Activated CD4-positive, alpha-beta T cell treated with anti-CD3 and anti-CD28 coated beads for 1 hour (primary cell): ENCODE data around the gene METTL21C.

ENCODE experiments used
- DNase-seq: peaks from one replicate; pipeline ENCODE4 v3.0.0-alpha.2; 2020

METTL21C gene

DNA sequence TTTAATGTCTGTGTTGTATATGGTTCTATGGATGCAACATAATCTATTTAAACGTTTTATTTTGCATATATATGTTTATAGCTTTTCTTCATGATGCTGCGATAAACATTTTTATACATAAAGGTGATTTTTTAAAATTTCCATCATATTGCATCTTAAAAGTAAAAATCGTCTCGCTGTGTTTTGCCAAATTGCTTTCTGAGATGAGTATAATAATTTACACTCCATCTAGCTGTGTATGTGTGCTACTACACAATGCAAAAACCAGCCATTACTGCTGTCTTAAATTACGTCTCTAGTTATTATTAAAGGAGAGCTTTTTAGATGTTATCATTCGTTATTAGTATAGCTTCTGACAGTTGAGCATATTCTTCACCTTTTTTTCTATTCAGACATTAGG, 37.2 kb downstream of the METTL21C start:
- DNase-seq, result no peak

- no peak for DNase-seq
These were observed 40.1 kb downstream of the METTL21C start for GRCh38 chr13:102654756-102655155.

DNA sequence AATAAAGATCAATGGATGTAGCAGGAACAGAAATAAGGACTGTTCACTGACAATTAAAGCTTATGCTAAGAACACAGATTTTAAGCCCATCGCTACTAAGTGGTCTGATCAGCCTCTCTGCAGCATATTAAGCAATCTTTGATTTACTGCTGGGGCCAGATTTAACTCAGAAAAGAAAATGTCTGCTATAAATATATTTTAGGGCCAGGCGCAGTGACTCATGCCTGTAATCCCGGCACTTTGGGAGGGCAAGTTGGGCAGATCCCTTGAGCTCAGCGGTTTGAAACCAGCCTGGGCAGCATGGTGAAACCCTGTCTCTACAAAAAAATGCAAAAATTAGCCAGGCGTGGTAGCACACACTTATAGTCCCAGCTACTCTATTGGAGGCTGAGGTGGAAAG, 43.0 kb downstream of the METTL21C start:
- DNase-seq, result no peak

- DNase-seq, result no peak
These were observed 43.5 kb downstream of the METTL21C start for GRCh38 chr13:102651392-102651791.

DNA sequence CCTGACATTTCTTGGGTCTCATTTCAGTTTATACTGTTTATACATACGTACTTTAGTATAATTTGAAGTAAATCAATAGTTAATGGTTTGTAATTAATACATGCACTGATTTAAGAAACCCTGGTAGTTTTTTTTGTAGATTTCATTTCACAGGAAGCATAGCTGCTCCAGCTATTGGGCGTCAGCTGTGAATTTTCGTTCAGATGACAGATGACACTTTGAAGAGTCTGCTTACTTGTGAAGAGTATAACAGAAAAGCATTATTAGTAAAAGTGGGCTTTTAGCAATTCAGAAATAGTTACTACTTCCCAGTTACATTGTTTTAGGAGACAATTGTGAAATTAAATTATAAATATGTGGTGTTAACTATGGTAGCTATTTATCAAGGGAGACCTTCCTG, 44.4 kb downstream of the METTL21C start:
- no peak for DNase-seq

- DNase-seq, result no peak
These were observed 46.8 kb downstream of the METTL21C start for GRCh38 chr13:102648046-102648445.

DNA sequence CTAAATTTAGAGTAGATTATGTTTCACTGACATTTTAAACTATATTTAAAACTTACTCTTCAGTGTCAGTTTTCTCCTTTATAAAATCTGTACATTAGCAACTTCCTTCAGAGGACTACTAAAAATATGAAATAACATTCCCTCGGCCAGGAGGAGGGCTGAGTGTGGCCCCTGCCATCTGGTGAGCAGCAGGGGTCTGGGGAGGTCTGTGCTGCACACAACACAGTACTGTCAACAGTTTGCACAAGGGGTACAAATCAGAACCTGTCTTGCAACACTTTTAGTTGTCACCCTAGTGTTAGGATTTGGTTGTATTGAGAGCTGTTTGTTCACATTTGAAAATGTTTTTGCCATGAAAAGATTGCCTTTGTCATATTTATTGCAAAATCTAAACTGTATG, 49.1 kb downstream of the METTL21C start:
- DNase-seq, result no peak

GRCh38 chr13:102643656-102644055, 51.2 kb downstream of the METTL21C start:
- DNase-seq, result no peak

GRCh38 chr13:102642475-102642874, 52.4 kb downstream of the METTL21C start:
- no peak for DNase-seq

DNA sequence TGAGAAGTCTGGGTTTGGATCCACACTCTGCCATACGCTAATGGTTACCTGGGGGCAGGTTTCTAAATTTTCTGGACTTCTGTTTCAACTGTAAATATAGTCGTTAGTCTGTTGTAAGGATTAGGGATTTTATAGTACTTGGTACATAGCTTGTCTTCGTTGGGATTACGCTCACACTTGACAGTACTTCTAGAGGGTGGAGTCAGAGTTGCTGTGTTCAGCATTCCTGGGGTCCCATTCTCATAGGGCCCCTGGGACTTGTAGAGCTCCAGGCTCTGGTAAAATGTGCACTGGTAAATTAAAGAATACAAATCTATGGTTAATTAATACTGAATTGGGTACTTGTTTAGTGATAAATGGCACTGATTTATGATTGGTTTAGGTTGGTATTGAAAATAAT, 52.8 kb downstream of the METTL21C start:
- DNase-seq, result no peak

GRCh38 chr13:102638741-102639140, 56.1 kb downstream of the METTL21C start:
- no peak for DNase-seq
